Upper lobe of left lung (tissue), 4 donors: ENCODE measurements around the gene NR2C2.

Experiments used
- EP300 ChIP-seq, 4 donors: sonication (generic); formaldehyde crosslinking; IDR thresholded peaks; one replicate each; pipeline ENCODE4 v1.5.1; 2017; ENCODE audit warnings: antibody characterized with exemption in 4 of 4, control low read depth in 2 of 4
- POLR2A ChIP-seq, 4 donors: fragments of 450-650 bp; IDR thresholded peaks; one replicate each; pipeline ENCODE4 v1.5.1; 2016 to 2017; ENCODE audit warnings: antibody characterized with exemption in 4 of 4, mild to moderate bottlenecking in 2 of 4
- POLR2AphosphoS5 ChIP-seq, 2 donors: sonication (generic); formaldehyde crosslinking; IDR thresholded peaks; one replicate each; pipeline ENCODE4 v1.5.1; 2017; ENCODE audit warnings: antibody characterized with exemption in 2 of 2
- TF ChIP-seq, protein P1 (sequence below), 6 experiments: fragments of 450-650 bp in 4 of 6; fragments of 200-600 bp in 2 of 6; sonication (generic) in 2 of 6; IDR thresholded peaks; one replicate each; pipeline ENCODE4 v1.5.1; 2016 to 2019; ENCODE audit warnings: antibody characterized with exemption in 6 of 6

DNA sequence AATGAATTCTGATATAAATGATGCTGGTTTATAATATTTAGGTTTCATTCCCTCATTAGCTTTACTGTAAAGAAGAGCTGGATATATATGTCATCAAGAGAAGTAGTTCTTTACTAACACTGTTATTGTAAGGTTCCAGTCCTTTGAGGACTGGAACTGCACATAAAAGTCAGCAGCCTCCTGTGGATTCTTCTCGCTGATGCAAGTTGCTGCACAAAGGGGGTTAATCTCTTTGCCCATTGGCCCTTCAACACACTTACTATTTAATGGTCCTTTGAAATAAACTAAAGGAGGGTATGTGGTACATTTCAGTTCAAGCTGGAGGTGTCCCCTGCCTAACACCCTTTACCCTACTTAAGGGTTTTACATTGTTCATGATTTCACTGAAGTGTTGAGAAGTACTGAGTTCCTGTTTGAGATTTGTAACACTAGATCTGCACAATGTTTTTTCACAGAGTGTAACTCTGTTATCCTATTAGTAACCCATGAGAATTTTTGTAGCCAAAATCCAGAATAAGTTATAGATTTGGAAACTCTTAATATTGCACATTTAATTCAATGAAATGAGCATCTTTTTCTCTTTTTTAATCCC is 43.9 kb downstream of the NR2C2 start:
- TF ChIP-seq POLR2A (IDR thresholded peaks at IDR 0.05) (no peak), POLR2AphosphoS5 (IDR thresholded peaks at IDR 0.05) (no peak), EP300 (IDR thresholded peaks at IDR 0.05) (no peak)
- TF ChIP-seq, protein P1, sequence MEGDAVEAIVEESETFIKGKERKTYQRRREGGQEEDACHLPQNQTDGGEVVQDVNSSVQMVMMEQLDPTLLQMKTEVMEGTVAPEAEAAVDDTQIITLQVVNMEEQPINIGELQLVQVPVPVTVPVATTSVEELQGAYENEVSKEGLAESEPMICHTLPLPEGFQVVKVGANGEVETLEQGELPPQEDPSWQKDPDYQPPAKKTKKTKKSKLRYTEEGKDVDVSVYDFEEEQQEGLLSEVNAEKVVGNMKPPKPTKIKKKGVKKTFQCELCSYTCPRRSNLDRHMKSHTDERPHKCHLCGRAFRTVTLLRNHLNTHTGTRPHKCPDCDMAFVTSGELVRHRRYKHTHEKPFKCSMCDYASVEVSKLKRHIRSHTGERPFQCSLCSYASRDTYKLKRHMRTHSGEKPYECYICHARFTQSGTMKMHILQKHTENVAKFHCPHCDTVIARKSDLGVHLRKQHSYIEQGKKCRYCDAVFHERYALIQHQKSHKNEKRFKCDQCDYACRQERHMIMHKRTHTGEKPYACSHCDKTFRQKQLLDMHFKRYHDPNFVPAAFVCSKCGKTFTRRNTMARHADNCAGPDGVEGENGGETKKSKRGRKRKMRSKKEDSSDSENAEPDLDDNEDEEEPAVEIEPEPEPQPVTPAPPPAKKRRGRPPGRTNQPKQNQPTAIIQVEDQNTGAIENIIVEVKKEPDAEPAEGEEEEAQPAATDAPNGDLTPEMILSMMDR (IDR thresholded peaks at IDR 0.05), result no peak
